K562 (cell line): ENCODE results near the gene NDUFB8. TPM values are rescaled to one million over a fixed set of nuclear protein-coding genes. Genes with fewer than 3 reads are reported as not detected.

Source experiments
- ATAC-seq: fragments of 200-7000 bp; cut with Tn5 transposase; 3 replicates; pipeline ENCODE4 v1.9.1; 2020; ENCODE audit warnings: moderate library complexity
- BruUV-seq: library from RNA; stranded (reverse); fragments of 400-500 nt; replicated peaks from 2 replicates; lab custom pipeline; 2021; lab: Mats Ljungman, UMichigan
- CTCF ChIA-PET: fragments of 300-600 bp; formaldehyde crosslinking; extraction: SDS; loops from one replicate; lab custom pipeline; 2021; ENCODE audit warnings: low intra/inter-chr PET ratio; lab: Yijun Ruan, JAX
- POLR2A ChIA-PET: fragments of 300-600, 350-650 bp; sonication (Branson Sonifier 250); formaldehyde crosslinking; extraction: SDS; loops from one replicate; lab custom pipeline; 2021; ENCODE audit warnings: antibody characterized with exemption, inconsistent platforms; lab: Yijun Ruan, JAX
- DNase-seq, 4 experiments: peaks; one replicate each; pipeline versions ENCODE4 v3.0.0 to v3.0.0-alpha.2; 2011 to 2018; ENCODE audit warnings: low spot score in 3 of 4, mixed read lengths in 3 of 4; ENCODE audit errors: extremely low read depth in 1 of 4
- FAIRE-seq: peaks from 2 replicates; lab custom pipeline; 2011; peaks lifted over from hg19 to GRCh38; lab: Jason Lieb, UNC
- H2AFZ ChIP-seq: 2 replicates; pipeline ENCODE4 v1.6.0; 2011; ENCODE audit warnings: low read depth, low read length, control low read depth, inconsistent platforms
- H3K27ac ChIP-seq: fragments of 200-600 bp; 3 replicates; pipeline ENCODE4 v1.8.0; 2011; ENCODE audit warnings: low read depth, mild to moderate bottlenecking, control low read depth, inconsistent platforms, low read length, moderate library complexity, mixed read lengths; ENCODE audit errors: extremely low read depth
- H3K27me3 ChIP-seq, 2 experiments: fragments of 300-600 bp in 1 of 2; 2 replicates in 1 of 2; 3 replicates in 1 of 2; pipeline versions ENCODE4 v1.6.0 to v1.8.0; 2011; ENCODE audit warnings: inconsistent platforms in 2 of 2, low read length in 2 of 2, mild to moderate bottlenecking in 1 of 2, mixed read lengths in 1 of 2, moderate library complexity in 1 of 2; ENCODE audit not compliant: control insufficient read depth in 2 of 2, insufficient read depth in 2 of 2
- H3K36me3 ChIP-seq: fragments of 300-600 bp; 3 replicates; pipeline ENCODE4 v1.8.0; 2011; ENCODE audit warnings: mild to moderate bottlenecking, low read length, inconsistent platforms; ENCODE audit not compliant: control insufficient read depth, insufficient read depth
- H3K4me1 ChIP-seq, 2 experiments: fragments of 200-600 bp in 1 of 2; replicated peaks in 1 of 2; 2 replicates in 1 of 2; 3 replicates in 1 of 2; pipeline versions ENCODE4 v1.5.1 to v1.8.0; 2011; ENCODE audit warnings: inconsistent platforms in 2 of 2, low read length in 2 of 2, mild to moderate bottlenecking in 1 of 2, mixed read lengths in 1 of 2, moderate library complexity in 1 of 2; ENCODE audit not compliant: control insufficient read depth in 2 of 2, insufficient read depth in 2 of 2
- H3K4me2 ChIP-seq: 2 replicates; pipeline ENCODE4 v1.6.1; 2011; ENCODE audit warnings: low read length, control low read depth, inconsistent platforms, mixed read lengths; ENCODE audit not compliant: insufficient read depth
- H3K4me3 ChIP-seq: fragments of 200-600 bp; sonication (generic), shearing (Covaris generic); 2 replicates; pipeline ENCODE4 v1.5.1; 2016; ENCODE audit warnings: control low read depth, inconsistent platforms
- H3K79me2 ChIP-seq: fragments of 200-600 bp; 3 replicates; pipeline ENCODE4 v1.8.0; 2011; ENCODE audit warnings: low read length, inconsistent platforms; ENCODE audit not compliant: control insufficient read depth, insufficient read depth
- H3K9ac ChIP-seq, 2 experiments: 2 replicates each; pipeline versions ENCODE4 v1.6.0 to v1.6.1; 2011; ENCODE audit warnings: low read depth in 2 of 2, low read length in 2 of 2, control low read depth in 1 of 2, inconsistent platforms in 1 of 2, mild to moderate bottlenecking in 1 of 2, mixed read lengths in 1 of 2; ENCODE audit not compliant: insufficient read depth in 1 of 2
- H3K9me1 ChIP-seq: one replicate; pipeline ENCODE4 v1.6.0; 2011; ENCODE audit warnings: inconsistent platforms, mild to moderate bottlenecking, low read length, moderate library complexity; ENCODE audit not compliant: control insufficient read depth, insufficient read depth
- H3K9me3 ChIP-seq: replicated peaks from 2 replicates; pipeline ENCODE4 v1.5.1; 2011; ENCODE audit warnings: low read depth, low read length, inconsistent platforms; ENCODE audit not compliant: control insufficient read depth, insufficient read depth
- H4K20me1 ChIP-seq: replicated peaks from 2 replicates; pipeline ENCODE4 v1.6.1; 2011; ENCODE audit warnings: low read length, inconsistent platforms, mixed read lengths; ENCODE audit not compliant: control insufficient read depth, insufficient read depth
- ARID1B ChIP-seq: fragments of 450-650 bp; IDR thresholded peaks from 2 replicates; pipeline ENCODE4 v1.6.1; 2016; ENCODE audit warnings: antibody characterized with exemption, mild to moderate bottlenecking, inconsistent platforms
- CTBP1 ChIP-seq: fragments of 450-650 bp; IDR thresholded peaks from 2 replicates; pipeline ENCODE4 v1.6.1; 2016; ENCODE audit warnings: borderline replicate concordance
- HDAC8 ChIP-seq: fragments of 450-650 bp; IDR thresholded peaks from 2 replicates; pipeline ENCODE4 v1.6.1; 2016; ENCODE audit warnings: mild to moderate bottlenecking, missing genetic modification characterization, moderate library complexity, missing compliant biosample characterization
- KLF10 ChIP-seq: fragments of 250-450 bp; sonication (Bioruptor Pico); IDR thresholded peaks from 2 replicates; pipeline ENCODE4 v1.6.1; 2021; ENCODE audit warnings: matching md5 sums
- KLF16 ChIP-seq: IDR thresholded peaks from 2 replicates; pipeline ENCODE4 v1.6.1; 2016; ENCODE audit warnings: antibody characterized with exemption
- MCM3 ChIP-seq: fragments of 450-650 bp; IDR thresholded peaks from 2 replicates; pipeline ENCODE4 v1.6.1; 2016
- NR2C2 ChIP-seq, 2 experiments: fragments of 200-800 bp in 1 of 2; sonication (Bioruptor generic) in 1 of 2; sonication (generic) in 1 of 2; formaldehyde crosslinking in 1 of 2; IDR thresholded peaks; 2 replicates each; pipeline versions ENCODE4 v1.6.1 to v1.8.0; 2016 to 2022; ENCODE audit warnings: mild to moderate bottlenecking in 1 of 2, missing compliant biosample characterization in 1 of 2, missing genetic modification characterization in 1 of 2, missing genetic modification reagents in 1 of 2
- STAT6 ChIP-seq: sonication (generic); formaldehyde crosslinking; IDR thresholded peaks from 2 replicates; pipeline ENCODE4 v1.8.1; 2023; ENCODE audit warnings: mild to moderate bottlenecking, missing genetic modification reagents
- TOE1 ChIP-seq, 2 experiments: fragments of 450-650 bp in 1 of 2; sonication (generic) in 1 of 2; formaldehyde crosslinking in 1 of 2; IDR thresholded peaks; 2 replicates each; pipeline versions ENCODE4 v1.7.1 to v1.8.0; 2016 to 2022; ENCODE audit warnings: borderline replicate concordance in 2 of 2, mild to moderate bottlenecking in 2 of 2, antibody characterized with exemption in 1 of 2, inconsistent platforms in 1 of 2, low read depth in 1 of 2, missing genetic modification reagents in 1 of 2, moderate library complexity in 1 of 2
- XRCC4 ChIP-seq: IDR thresholded peaks from one replicate; pipeline ENCODE4 v1.6.1; 2011; ENCODE audit not compliant: insufficient read depth, insufficient read length; ENCODE audit errors: extremely low read depth
- ZBTB2 ChIP-seq: fragments of 450-650 bp; IDR thresholded peaks from 2 replicates; pipeline ENCODE4 v1.6.1; 2016; ENCODE audit warnings: antibody characterized with exemption
- WGBS: fragments of 100-300 bp; shearing (Covaris generic); methylation state at CpG from one replicate; pipeline ENCODE4 v1.1.6; 2016; ENCODE audit warnings: low coverage, mixed read lengths; ENCODE audit not compliant: insufficient coverage; ENCODE audit errors: missing lambda C conversion rate; 5-methylcytosine and 5-hydroxymethylcytosine counted together
- in situ Hi-C: fragments of 300-500 bp; cut with MboI; formaldehyde crosslinking; loops from 4 replicates; pipeline ENCODE4 v1.15.0; 2018; ENCODE audit warnings: inconsistent platforms, mixed read lengths
- intact Hi-C: fragments of 100-400 bp; cut with micrococcal nuclease; formaldehyde crosslinking; loops from 2 replicates; pipeline ENCODE4 v1.14.2; 2022
- polyA plus RNA-seq, 8 experiments: library from polyadenylated mRNA; depleted of rRNA in 4 of 8; stranded (reverse) in 5 of 8; unstranded in 3 of 8; fragments of >200 nt; fragmentation: Nextera tagmentation in 2 of 8; fragmentation: Illumina TruSeq in 1 of 8; extraction: Ambion mirVana in 2 of 8; extraction: Trizol in 1 of 8; gene quantifications; 2 replicates each; pipeline versions ENCODE4 v1.2.1 to v1.2.3, GENCODE V29; 2011 to 2014; ENCODE audit warnings: inconsistent platforms in 1 of 8, missing spikeins in 1 of 8
- total RNA-seq, 7 experiments: library from RNA; depleted of rRNA in 6 of 7; stranded (reverse); fragments of >200 nt in 6 of 7; fragmentation: Illumina TruSeq in 2 of 7; extraction: Trizol in 2 of 7; gene quantifications; 2 replicates each; pipeline versions ENCODE4 v1.2.1 to v1.2.3, GENCODE V29; 2011 to 2021; ENCODE audit warnings: low replicate concordance in 1 of 7

Gene NDUFB8
- total and polyA plus RNA-seq, 9 of the 15 experiments (the other 6 are each of a cell fraction or from before 2014, with no cell fraction given), result 131 to 360 (median 199) TPM

DNA sequence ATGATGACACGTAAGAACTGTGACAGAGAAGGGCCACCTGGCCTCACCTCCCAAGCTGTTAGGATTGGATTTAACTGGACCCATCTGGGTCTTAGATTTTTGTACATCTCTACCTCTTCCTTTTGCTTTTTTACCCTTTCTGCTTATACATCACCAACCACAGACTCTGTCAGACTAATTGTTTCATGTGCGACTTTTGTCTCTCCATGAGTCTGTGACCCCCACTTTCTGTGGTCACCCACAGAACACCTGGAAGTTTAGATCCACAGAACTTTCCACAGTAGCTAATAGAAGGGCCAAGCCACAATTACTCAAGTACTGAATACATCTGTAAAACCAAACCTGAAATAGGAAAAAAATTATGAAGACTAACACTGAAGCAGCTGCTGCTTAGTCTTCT, 33.1 kb downstream of the NDUFB8 start:
- H3K4me2 ChIP-seq, result no peak overlapping the region
- no peaks in the 10 kb centered on the region for H3K27me3 ChIP-seq
- ChIA-PET CTCF (no interaction called here), POLR2A (interaction anchor here (1.1 kb wide), 1 partner anchor 10 kb away, joined by 3 read pairs; no protein-coding TSS in a partner anchor)
- H3K9me3 ChIP-seq, result no peaks in the 10 kb centered on the region
- H3K4me3 ChIP-seq, result no peak overlapping the region
- DNase-seq (no peak), ATAC-seq (no peak), FAIRE-seq (no peak)
- H3K36me3 ChIP-seq, result peaks cover under 1% of the 10 kb centered on the region; the same call in 1 of the 3 replicates
- WGBS, result 24% methylated on average over 2 of the region's 2 CpGs
- BruUV-seq, result no TSS peak
- H2AFZ ChIP-seq, result no peak overlapping the region
- H3K79me2 ChIP-seq, result no peaks in the 10 kb centered on the region
- H3K9ac ChIP-seq, result no peak overlapping the region
- in situ Hi-C loops, result no loop called here
- no peaks in the 10 kb centered on the region for H3K4me1 ChIP-seq
- H4K20me1 ChIP-seq, result no peaks in the 10 kb centered on the region
- intact Hi-C loops, result no loop called here
- no peaks in the 10 kb centered on the region for H3K9me1 ChIP-seq
- no peak for TF ChIP-seq ARID1B
- TF ChIP-seq CTBP1, result no peak
- TF ChIP-seq STAT6 (CRISPR knock-in tag), result no peak
- no peak for TF ChIP-seq TOE1 (IDR thresholded peaks at IDR 0.05; ENCODE audit: borderline replicate concordance)
- TF ChIP-seq TOE1 (CRISPR knock-in tag; IDR thresholded peaks at IDR 0.05; ENCODE audit: borderline replicate concordance, low read depth), result no peak
- TF ChIP-seq NR2C2 (CRISPR knock-in tag; IDR thresholded peaks at IDR 0.05), result no peak
- no peak for TF ChIP-seq NR2C2 (tag; IDR thresholded peaks at IDR 0.05)
- TF ChIP-seq MCM3, result no peak
- TF ChIP-seq KLF10, result no peak
- TF ChIP-seq HDAC8, result no peak
- TF ChIP-seq KLF16, result no peak
- no peak for TF ChIP-seq XRCC4
- TF ChIP-seq ZBTB2, result no peak
- TF ChIP-seq, all 486 proteins: peak for 0
- no peak overlapping the region for H3K27ac ChIP-seq
